ENCODE data around the gene CFLAR.

CFLAR gene

GRCh38 chr2:201071479-201072200, 44.3 kb upstream of the CFLAR start, which contains the start of the genes HYCC2 and NDUFB3 (continued):
- TF ChIP-seq, protein P1, sequence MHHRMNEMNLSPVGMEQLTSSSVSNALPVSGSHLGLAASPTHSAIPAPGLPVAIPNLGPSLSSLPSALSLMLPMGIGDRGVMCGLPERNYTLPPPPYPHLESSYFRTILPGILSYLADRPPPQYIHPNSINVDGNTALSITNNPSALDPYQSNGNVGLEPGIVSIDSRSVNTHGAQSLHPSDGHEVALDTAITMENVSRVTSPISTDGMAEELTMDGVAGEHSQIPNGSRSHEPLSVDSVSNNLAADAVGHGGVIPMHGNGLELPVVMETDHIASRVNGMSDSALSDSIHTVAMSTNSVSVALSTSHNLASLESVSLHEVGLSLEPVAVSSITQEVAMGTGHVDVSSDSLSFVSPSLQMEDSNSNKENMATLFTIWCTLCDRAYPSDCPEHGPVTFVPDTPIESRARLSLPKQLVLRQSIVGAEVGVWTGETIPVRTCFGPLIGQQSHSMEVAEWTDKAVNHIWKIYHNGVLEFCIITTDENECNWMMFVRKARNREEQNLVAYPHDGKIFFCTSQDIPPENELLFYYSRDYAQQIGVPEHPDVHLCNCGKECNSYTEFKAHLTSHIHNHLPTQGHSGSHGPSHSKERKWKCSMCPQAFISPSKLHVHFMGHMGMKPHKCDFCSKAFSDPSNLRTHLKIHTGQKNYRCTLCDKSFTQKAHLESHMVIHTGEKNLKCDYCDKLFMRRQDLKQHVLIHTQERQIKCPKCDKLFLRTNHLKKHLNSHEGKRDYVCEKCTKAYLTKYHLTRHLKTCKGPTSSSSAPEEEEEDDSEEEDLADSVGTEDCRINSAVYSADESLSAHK (tag by site-specific recombination; IDR thresholded peaks at IDR 0.05) = peak; percentile 40; the same call in 1 of the 2 replicates
- TF ChIP-seq GFI1B (tag by site-specific recombination; IDR thresholded peaks at IDR 0.05) (peak; percentile 64), KLF9 (tag by site-specific recombination; IDR thresholded peaks at IDR 0.05; ENCODE audit: low read depth) (peak; percentile 36; the same call in 1 of the 2 replicates), ZNF335 (tag by site-specific recombination; conservative IDR thresholded peaks at IDR 0.05) (peak; percentile 77), ZNF24 (tag by site-specific recombination; IDR thresholded peaks at IDR 0.05) (peak; percentile 89), KLF8 (tag by site-specific recombination; IDR thresholded peaks at IDR 0.05) (peak; percentile 90), ZEB2 (tag by site-specific recombination; IDR thresholded peaks at IDR 0.05) (peak; percentile 76), ZBTB49 (tag by site-specific recombination; IDR thresholded peaks at IDR 0.05; ENCODE audit: low read depth) (no peak), ZBTB17 (tag by site-specific recombination; IDR thresholded peaks at IDR 0.05) (peak; percentile 99), KLF1 (tag by site-specific recombination; IDR thresholded peaks at IDR 0.05) (peak; percentile 43), ZFP37 (tag by site-specific recombination; IDR thresholded peaks at IDR 0.05) (peak; percentile 87), ZNF324 (tag by site-specific recombination; IDR thresholded peaks at IDR 0.05) (peak; percentile 90), ZNF561 (tag by site-specific recombination; IDR thresholded peaks at IDR 0.05; ENCODE audit: borderline replicate concordance) (peak; percentile 49; the same call in 1 of the 2 replicates), HOXA7 (CRISPR knock-in tag; IDR thresholded peaks at IDR 0.05; ENCODE audit: borderline replicate concordance) (no peak), PRDM2 (tag by site-specific recombination; IDR thresholded peaks at IDR 0.05; ENCODE audit: borderline replicate concordance) (no peak), ZNF394 (tag by site-specific recombination; IDR thresholded peaks at IDR 0.05; ENCODE audit: borderline replicate concordance) (0 out of 2 replicates have a peak, but pooled peaks have one; percentile 69), ZNF626 (tag by site-specific recombination; IDR thresholded peaks at IDR 0.05) (0 out of 2 replicates have a peak, but pooled peaks have one; percentile 45), SETDB1 (IDR thresholded peaks at IDR 0.05; ENCODE audit: insufficient read length, low read length) (peak; percentile 52), ZNF558 (tag by site-specific recombination; IDR thresholded peaks at IDR 0.05) (peak; percentile 63; the same call in 1 of the 2 replicates)
- TF ChIP-seq, protein P2, sequence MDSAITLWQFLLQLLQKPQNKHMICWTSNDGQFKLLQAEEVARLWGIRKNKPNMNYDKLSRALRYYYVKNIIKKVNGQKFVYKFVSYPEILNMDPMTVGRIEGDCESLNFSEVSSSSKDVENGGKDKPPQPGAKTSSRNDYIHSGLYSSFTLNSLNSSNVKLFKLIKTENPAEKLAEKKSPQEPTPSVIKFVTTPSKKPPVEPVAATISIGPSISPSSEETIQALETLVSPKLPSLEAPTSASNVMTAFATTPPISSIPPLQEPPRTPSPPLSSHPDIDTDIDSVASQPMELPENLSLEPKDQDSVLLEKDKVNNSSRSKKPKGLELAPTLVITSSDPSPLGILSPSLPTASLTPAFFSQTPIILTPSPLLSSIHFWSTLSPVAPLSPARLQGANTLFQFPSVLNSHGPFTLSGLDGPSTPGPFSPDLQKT (IDR thresholded peaks at IDR 0.05; ENCODE audit: borderline replicate concordance, low read depth, low read length) = peak; percentile 81
- TF ChIP-seq, protein P3, sequence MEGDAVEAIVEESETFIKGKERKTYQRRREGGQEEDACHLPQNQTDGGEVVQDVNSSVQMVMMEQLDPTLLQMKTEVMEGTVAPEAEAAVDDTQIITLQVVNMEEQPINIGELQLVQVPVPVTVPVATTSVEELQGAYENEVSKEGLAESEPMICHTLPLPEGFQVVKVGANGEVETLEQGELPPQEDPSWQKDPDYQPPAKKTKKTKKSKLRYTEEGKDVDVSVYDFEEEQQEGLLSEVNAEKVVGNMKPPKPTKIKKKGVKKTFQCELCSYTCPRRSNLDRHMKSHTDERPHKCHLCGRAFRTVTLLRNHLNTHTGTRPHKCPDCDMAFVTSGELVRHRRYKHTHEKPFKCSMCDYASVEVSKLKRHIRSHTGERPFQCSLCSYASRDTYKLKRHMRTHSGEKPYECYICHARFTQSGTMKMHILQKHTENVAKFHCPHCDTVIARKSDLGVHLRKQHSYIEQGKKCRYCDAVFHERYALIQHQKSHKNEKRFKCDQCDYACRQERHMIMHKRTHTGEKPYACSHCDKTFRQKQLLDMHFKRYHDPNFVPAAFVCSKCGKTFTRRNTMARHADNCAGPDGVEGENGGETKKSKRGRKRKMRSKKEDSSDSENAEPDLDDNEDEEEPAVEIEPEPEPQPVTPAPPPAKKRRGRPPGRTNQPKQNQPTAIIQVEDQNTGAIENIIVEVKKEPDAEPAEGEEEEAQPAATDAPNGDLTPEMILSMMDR (tag by site-specific recombination; IDR thresholded peaks at IDR 0.05) = peak; percentile 98
- TF ChIP-seq, protein P4, sequence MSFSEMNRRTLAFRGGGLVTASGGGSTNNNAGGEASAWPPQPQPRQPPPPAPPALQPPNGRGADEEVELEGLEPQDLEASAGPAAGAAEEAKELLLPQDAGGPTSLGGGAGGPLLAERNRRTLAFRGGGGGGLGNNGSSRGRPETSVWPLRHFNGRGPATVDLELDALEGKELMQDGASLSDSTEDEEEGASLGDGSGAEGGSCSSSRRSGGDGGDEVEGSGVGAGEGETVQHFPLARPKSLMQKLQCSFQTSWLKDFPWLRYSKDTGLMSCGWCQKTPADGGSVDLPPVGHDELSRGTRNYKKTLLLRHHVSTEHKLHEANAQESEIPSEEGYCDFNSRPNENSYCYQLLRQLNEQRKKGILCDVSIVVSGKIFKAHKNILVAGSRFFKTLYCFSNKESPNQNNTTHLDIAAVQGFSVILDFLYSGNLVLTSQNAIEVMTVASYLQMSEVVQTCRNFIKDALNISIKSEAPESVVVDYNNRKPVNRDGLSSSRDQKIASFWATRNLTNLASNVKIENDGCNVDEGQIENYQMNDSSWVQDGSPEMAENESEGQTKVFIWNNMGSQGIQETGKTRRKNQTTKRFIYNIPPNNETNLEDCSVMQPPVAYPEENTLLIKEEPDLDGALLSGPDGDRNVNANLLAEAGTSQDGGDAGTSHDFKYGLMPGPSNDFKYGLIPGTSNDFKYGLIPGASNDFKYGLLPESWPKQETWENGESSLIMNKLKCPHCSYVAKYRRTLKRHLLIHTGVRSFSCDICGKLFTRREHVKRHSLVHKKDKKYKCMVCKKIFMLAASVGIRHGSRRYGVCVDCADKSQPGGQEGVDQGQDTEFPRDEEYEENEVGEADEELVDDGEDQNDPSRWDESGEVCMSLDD (tag by site-specific recombination; IDR thresholded peaks at IDR 0.05) = peak; percentile 3; the same call in 1 of the 2 replicates

Data from HEK293 (cell line).